H1 (cell line): ENCODE results near the gene ARMH1. TPM values are rescaled to one million over a fixed set of nuclear protein-coding genes. Genes with fewer than 3 reads are reported as not detected.

Experiments
- BCL11A ChIP-seq, 2 experiments: IDR thresholded peaks; one replicate each; pipeline ENCODE4 v1.6.1; 2011; ENCODE audit warnings: low read depth in 2 of 2, low read length in 2 of 2, mild to moderate bottlenecking in 2 of 2
- EGR1 ChIP-seq: IDR thresholded peaks from 2 replicates; pipeline ENCODE4 v1.6.1; 2011; ENCODE audit warnings: low read depth, low read length, borderline replicate concordance
- KDM1A ChIP-seq: fragments of 200-600, 300-600 bp; sonication (generic); IDR thresholded peaks from 2 replicates; pipeline ENCODE4 v1.7.1; 2016; ENCODE audit warnings: mild to moderate bottlenecking, low read length, borderline replicate concordance
- MAFK ChIP-seq: IDR thresholded peaks from 2 replicates; pipeline ENCODE4 v1.6.1; 2012; ENCODE audit warnings: low read depth, mild to moderate bottlenecking, improper control_type of control experiment, low read length
- NANOG ChIP-seq: IDR thresholded peaks from 2 replicates; pipeline ENCODE4 v1.6.1; 2011; ENCODE audit warnings: low read length, low read depth, mild to moderate bottlenecking, inconsistent platforms; ENCODE audit not compliant: insufficient read depth, poor library complexity, severe bottlenecking
- POLR2A ChIP-seq, 2 experiments: IDR thresholded peaks; 1 replicate in 1 of 2; 2 replicates in 1 of 2; pipeline ENCODE4 v1.6.1; 2011; ENCODE audit warnings: low read depth in 2 of 2, low read length in 2 of 2, mild to moderate bottlenecking in 2 of 2; ENCODE audit errors: control extremely low read depth in 1 of 2
- SIX5 ChIP-seq: IDR thresholded peaks from 2 replicates; pipeline ENCODE4 v1.6.1; 2011; ENCODE audit warnings: mild to moderate bottlenecking, low read depth, low read length
- SRF ChIP-seq: IDR thresholded peaks from 2 replicates; pipeline ENCODE4 v1.6.1; 2011; ENCODE audit warnings: mild to moderate bottlenecking, low read depth, low read length, moderate library complexity
- TBP ChIP-seq: IDR thresholded peaks from 2 replicates; pipeline ENCODE4 v1.6.1; 2011; ENCODE audit warnings: low read depth, low read length, improper control_type of control experiment
- YY1 ChIP-seq: IDR thresholded peaks from 2 replicates; pipeline ENCODE4 v1.6.1; 2011; ENCODE audit warnings: low read depth, mild to moderate bottlenecking, low read length
- polyA plus RNA-seq, 7 experiments: library from polyadenylated mRNA; depleted of rRNA in 3 of 7; stranded (reverse) in 5 of 7; unstranded in 2 of 7; fragments of >200 nt in 5 of 7; fragments of 200-250 nt in 2 of 7; gene quantifications; 1 replicate in 5 of 7; 2 replicates in 1 of 7; 4 replicates in 1 of 7; pipeline versions ENCODE4 v1.2.1 to v1.2.3, GENCODE V29; 2011 to 2013; ENCODE audit warnings: missing spikeins in 2 of 7, mixed read lengths in 2 of 7
- total RNA-seq: library from RNA; stranded (reverse); fragmentation: NEBNext Ultra II Directional; extraction: Animal tissue kit (Norgen Biotek cat#: 25700); gene quantifications from 2 replicates; pipeline ENCODE4 v1.2.1, GENCODE V29; 2021
- TF ChIP-seq, protein P1 (sequence below): fragments of 300-600 bp; sonication (generic); IDR thresholded peaks from 2 replicates; pipeline ENCODE4 v1.7.1; 2012; ENCODE audit warnings: low read length, moderate library complexity, mild to moderate bottlenecking, inconsistent platforms; ENCODE audit not compliant: insufficient replicate concordance
- TF ChIP-seq, protein P2 (sequence below): IDR thresholded peaks from 2 replicates; pipeline ENCODE4 v1.6.1; 2012; ENCODE audit warnings: inconsistent platforms

ARMH1 gene
- total and polyA plus RNA-seq, 2 of the 8 experiments (the other 6 are each of a cell fraction or from before 2014, with no cell fraction given): 0.82 to 0.85 TPM

DNA sequence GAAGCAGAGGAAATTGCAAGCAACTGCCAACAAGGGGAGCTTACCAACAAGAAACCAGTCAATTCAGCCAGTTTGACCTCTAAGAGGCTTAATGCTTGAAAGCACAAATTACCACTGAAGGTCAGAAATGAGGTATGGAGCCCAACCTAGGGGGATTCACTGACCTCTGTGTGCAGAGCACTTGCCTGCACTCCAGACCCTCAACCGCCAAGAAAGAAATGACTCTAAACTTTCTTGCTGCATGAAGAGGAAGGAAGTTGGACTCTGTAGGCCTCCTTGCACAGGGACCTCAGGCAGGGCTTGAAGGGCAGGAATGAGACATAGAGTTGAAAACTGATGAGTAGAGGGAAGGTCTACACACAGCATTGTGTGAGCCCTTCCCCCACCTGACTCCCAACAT is 10.0 kb downstream of the ARMH1 start (continued):
- TF ChIP-seq, protein P1, sequence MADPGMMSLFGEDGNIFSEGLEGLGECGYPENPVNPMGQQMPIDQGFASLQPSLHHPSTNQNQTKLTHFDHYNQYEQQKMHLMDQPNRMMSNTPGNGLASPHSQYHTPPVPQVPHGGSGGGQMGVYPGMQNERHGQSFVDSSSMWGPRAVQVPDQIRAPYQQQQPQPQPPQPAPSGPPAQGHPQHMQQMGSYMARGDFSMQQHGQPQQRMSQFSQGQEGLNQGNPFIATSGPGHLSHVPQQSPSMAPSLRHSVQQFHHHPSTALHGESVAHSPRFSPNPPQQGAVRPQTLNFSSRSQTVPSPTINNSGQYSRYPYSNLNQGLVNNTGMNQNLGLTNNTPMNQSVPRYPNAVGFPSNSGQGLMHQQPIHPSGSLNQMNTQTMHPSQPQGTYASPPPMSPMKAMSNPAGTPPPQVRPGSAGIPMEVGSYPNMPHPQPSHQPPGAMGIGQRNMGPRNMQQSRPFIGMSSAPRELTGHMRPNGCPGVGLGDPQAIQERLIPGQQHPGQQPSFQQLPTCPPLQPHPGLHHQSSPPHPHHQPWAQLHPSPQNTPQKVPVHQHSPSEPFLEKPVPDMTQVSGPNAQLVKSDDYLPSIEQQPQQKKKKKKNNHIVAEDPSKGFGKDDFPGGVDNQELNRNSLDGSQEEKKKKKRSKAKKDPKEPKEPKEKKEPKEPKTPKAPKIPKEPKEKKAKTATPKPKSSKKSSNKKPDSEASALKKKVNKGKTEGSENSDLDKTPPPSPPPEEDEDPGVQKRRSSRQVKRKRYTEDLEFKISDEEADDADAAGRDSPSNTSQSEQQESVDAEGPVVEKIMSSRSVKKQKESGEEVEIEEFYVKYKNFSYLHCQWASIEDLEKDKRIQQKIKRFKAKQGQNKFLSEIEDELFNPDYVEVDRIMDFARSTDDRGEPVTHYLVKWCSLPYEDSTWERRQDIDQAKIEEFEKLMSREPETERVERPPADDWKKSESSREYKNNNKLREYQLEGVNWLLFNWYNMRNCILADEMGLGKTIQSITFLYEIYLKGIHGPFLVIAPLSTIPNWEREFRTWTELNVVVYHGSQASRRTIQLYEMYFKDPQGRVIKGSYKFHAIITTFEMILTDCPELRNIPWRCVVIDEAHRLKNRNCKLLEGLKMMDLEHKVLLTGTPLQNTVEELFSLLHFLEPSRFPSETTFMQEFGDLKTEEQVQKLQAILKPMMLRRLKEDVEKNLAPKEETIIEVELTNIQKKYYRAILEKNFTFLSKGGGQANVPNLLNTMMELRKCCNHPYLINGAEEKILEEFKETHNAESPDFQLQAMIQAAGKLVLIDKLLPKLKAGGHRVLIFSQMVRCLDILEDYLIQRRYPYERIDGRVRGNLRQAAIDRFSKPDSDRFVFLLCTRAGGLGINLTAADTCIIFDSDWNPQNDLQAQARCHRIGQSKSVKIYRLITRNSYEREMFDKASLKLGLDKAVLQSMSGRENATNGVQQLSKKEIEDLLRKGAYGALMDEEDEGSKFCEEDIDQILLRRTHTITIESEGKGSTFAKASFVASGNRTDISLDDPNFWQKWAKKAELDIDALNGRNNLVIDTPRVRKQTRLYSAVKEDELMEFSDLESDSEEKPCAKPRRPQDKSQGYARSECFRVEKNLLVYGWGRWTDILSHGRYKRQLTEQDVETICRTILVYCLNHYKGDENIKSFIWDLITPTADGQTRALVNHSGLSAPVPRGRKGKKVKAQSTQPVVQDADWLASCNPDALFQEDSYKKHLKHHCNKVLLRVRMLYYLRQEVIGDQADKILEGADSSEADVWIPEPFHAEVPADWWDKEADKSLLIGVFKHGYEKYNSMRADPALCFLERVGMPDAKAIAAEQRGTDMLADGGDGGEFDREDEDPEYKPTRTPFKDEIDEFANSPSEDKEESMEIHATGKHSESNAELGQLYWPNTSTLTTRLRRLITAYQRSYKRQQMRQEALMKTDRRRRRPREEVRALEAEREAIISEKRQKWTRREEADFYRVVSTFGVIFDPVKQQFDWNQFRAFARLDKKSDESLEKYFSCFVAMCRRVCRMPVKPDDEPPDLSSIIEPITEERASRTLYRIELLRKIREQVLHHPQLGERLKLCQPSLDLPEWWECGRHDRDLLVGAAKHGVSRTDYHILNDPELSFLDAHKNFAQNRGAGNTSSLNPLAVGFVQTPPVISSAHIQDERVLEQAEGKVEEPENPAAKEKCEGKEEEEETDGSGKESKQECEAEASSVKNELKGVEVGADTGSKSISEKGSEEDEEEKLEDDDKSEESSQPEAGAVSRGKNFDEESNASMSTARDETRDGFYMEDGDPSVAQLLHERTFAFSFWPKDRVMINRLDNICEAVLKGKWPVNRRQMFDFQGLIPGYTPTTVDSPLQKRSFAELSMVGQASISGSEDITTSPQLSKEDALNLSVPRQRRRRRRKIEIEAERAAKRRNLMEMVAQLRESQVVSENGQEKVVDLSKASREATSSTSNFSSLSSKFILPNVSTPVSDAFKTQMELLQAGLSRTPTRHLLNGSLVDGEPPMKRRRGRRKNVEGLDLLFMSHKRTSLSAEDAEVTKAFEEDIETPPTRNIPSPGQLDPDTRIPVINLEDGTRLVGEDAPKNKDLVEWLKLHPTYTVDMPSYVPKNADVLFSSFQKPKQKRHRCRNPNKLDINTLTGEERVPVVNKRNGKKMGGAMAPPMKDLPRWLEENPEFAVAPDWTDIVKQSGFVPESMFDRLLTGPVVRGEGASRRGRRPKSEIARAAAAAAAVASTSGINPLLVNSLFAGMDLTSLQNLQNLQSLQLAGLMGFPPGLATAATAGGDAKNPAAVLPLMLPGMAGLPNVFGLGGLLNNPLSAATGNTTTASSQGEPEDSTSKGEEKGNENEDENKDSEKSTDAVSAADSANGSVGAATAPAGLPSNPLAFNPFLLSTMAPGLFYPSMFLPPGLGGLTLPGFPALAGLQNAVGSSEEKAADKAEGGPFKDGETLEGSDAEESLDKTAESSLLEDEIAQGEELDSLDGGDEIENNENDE: no peak
- TF ChIP-seq, protein P2, sequence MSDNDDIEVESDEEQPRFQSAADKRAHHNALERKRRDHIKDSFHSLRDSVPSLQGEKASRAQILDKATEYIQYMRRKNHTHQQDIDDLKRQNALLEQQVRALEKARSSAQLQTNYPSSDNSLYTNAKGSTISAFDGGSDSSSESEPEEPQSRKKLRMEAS: no peak
- TF ChIP-seq TBP: no peak
- no peak for TF ChIP-seq BCL11A (IDR thresholded peaks at IDR 0.05; ENCODE audit: low read depth in 2 of 2, low read length in 2 of 2)
- TF ChIP-seq NANOG: no peak
- no peak for TF ChIP-seq KDM1A
- TF ChIP-seq POLR2A (IDR thresholded peaks at IDR 0.05; ENCODE audit: control extremely low read depth in 1 of 2, low read depth in 2 of 2, low read length in 2 of 2): no peak
- TF ChIP-seq SRF: no peak
- no peak for TF ChIP-seq YY1
- TF ChIP-seq EGR1: no peak
- no peak for TF ChIP-seq MAFK
- no peak for TF ChIP-seq SIX5
